ENCODE results near the gene AURKA. TPM values are rescaled to one million over a fixed set of nuclear protein-coding genes. Genes with fewer than 3 reads are reported as not detected.

Gene AURKA
- total RNA-seq, 2 donors from 2014 or later, result 0.41 TPM; not detected in 1

DNA sequence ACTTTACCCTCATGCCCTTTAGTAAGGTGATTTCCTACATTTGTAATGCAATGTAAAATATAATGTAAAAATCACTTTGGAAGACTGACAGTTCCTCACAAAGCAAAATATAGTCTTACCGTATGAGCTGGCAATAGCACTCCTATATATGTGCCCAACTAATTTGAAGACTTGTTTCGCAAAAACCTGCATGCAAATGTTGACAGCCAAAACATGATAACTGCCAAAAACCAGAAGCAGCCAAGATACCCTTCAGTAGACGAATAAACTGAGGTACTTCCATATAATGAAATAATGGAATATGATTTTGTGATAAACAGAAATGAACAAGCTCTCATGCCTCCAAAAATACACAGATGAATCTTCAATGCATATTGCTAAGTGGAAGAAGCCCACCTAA, 13.6 kb downstream of the AURKA start:
- H3K27me3 ChIP-seq (replicated peaks; ENCODE audit: insufficient read depth), result no peaks in the 10 kb centered on the region
- DNase-seq (ENCODE audit: low spot score) (no peak), ATAC-seq (ENCODE audit: insufficient number of reproducible peaks, low FRiP score, low read depth) (no peak)
- TF ChIP-seq, protein P1, sequence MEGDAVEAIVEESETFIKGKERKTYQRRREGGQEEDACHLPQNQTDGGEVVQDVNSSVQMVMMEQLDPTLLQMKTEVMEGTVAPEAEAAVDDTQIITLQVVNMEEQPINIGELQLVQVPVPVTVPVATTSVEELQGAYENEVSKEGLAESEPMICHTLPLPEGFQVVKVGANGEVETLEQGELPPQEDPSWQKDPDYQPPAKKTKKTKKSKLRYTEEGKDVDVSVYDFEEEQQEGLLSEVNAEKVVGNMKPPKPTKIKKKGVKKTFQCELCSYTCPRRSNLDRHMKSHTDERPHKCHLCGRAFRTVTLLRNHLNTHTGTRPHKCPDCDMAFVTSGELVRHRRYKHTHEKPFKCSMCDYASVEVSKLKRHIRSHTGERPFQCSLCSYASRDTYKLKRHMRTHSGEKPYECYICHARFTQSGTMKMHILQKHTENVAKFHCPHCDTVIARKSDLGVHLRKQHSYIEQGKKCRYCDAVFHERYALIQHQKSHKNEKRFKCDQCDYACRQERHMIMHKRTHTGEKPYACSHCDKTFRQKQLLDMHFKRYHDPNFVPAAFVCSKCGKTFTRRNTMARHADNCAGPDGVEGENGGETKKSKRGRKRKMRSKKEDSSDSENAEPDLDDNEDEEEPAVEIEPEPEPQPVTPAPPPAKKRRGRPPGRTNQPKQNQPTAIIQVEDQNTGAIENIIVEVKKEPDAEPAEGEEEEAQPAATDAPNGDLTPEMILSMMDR (IDR thresholded peaks at IDR 0.05), result no peak
- H3K4me3 ChIP-seq, result no peak overlapping the region
- H3K36me3 ChIP-seq, result no peaks in the 10 kb centered on the region
- no peak overlapping the region for H3K27ac ChIP-seq
- H3K9me3 ChIP-seq, result no peaks in the 10 kb centered on the region
- peaks cover 7 to 8% of the 10 kb centered on the region in 2 donors for H3K4me1 ChIP-seq (ENCODE audit: control insufficient read depth in 1 of 2, low read depth in 2 of 2)

DNA sequence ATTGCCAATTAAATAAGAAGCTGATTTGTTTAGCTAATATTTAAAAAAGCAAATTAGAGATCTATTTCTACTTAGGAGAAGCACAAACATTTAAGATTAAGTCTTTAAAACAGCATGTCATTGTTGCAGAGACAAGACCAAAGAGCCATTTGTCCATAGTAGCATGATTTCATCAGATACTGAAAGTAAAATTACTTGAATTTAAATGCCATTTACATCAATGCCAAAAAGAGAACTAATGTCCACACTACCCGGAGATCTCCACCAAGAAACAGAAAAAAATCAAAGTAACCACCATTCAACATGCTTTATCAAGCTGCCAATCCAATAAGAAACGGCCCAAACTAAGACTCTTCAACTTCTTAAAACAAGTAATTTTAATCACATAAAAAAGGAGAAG, 15.7 kb downstream of the AURKA start:
- no peaks in the 10 kb centered on the region for H3K27me3 ChIP-seq (replicated peaks; ENCODE audit: insufficient read depth)
- no peak for DNase-seq (ENCODE audit: low spot score)
- ATAC-seq (ENCODE audit: insufficient number of reproducible peaks, low FRiP score, low read depth), result no peak
- H3K4me3 ChIP-seq, result no peak overlapping the region
- H3K9me3 ChIP-seq, result no peaks in the 10 kb centered on the region
- H3K27ac ChIP-seq, result no peak overlapping the region
- TF ChIP-seq, protein P1 (IDR thresholded peaks at IDR 0.05), result no peak
- H3K4me1 ChIP-seq (ENCODE audit: control insufficient read depth in 1 of 2, low read depth in 2 of 2), result peaks cover 7 to 8% of the 10 kb centered on the region in 2 donors
- H3K36me3 ChIP-seq, result no peaks in the 10 kb centered on the region

DNA sequence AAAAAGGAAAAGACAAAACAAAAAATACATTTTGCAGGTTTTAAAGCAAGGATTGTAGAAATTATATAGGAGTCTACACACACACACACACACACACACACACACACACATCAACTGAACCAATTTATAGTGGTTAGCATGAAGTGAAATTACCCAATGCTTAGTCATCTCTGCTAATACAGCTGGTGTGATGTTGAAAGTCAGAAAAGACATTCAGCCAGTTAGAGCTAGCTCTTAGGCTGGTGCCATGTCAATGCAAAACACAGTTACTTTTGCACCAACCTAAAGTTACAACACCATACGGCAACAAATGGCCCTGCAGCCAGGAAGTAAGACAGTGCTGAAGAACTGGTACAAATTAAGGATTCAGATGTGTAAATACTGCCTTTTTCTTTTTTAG, 18.1 kb downstream of the AURKA start:
- H3K9me3 ChIP-seq, result no peaks in the 10 kb centered on the region
- no peaks in the 10 kb centered on the region for H3K27me3 ChIP-seq (replicated peaks; ENCODE audit: insufficient read depth)
- no peak overlapping the region for H3K27ac ChIP-seq
- DNase-seq (ENCODE audit: low spot score) (no peak), ATAC-seq (ENCODE audit: insufficient number of reproducible peaks, low FRiP score, low read depth) (no peak)
- peaks cover 2% of the 10 kb centered on the region for H3K36me3 ChIP-seq
- no peak overlapping the region for H3K4me3 ChIP-seq
- no peaks in the 10 kb centered on the region for H3K4me1 ChIP-seq (ENCODE audit: control insufficient read depth in 1 of 2, low read depth in 2 of 2)
- TF ChIP-seq, protein P1 (IDR thresholded peaks at IDR 0.05), result no peak

DNA sequence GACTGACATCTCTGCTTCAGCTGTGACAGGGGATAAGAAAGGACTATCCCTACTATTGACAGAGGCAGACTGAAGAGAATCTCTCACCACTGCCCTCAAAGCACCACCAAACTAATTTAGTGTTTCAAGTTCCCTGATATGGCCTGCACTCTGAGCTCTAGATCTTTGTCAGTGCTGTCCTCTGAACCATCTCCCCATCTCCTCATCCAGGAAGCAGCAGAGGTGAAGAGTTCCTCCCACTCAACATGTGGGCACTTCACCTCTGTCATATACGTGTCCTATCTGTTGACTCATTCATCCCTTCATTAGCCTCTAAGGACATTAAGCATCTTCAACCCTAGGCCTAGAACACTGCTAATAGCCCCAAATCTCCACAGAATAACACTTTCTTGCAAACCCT, 19.2 kb downstream of the AURKA start:
- Histone ChIP-seq H3K36me3 (peaks cover 2% of the 10 kb centered on the region), H3K4me1 (ENCODE audit: control insufficient read depth in 1 of 2, low read depth in 2 of 2) (no peaks in the 10 kb centered on the region), H3K9me3 (no peaks in the 10 kb centered on the region), H3K27ac (no peak overlapping the region), H3K4me3 (no peak overlapping the region), H3K27me3 (replicated peaks; ENCODE audit: insufficient read depth) (no peaks in the 10 kb centered on the region)
- TF ChIP-seq, protein P1 (IDR thresholded peaks at IDR 0.05), result no peak
- DNase-seq (ENCODE audit: low spot score), result no peak
- ATAC-seq (ENCODE audit: insufficient number of reproducible peaks, low FRiP score, low read depth), result no peak

DNA sequence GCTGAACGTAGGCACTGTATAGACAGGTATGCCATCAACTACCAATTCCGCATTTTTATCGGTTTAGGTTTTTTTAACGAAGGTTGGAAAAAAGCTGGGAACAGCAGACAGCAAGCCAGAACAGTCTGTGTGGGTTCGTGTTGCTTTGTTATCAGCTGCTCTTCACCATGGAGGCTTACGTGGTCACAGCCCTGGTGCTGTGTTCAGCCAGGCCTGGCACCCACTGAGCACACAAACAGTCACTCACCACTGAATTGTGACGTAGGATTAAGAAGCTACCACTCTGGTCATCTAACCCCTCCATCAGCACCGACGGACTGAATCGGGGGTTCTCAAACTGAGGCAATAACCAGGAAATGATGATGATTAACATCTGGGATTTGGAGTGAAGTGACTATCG, 20.0 kb downstream of the AURKA start:
- DNase-seq (ENCODE audit: low spot score), result no peak
- no peak for ATAC-seq (ENCODE audit: insufficient number of reproducible peaks, low FRiP score, low read depth)
- Histone ChIP-seq H3K4me1 (ENCODE audit: control insufficient read depth in 1 of 2, low read depth in 2 of 2) (no peaks in the 10 kb centered on the region), H3K27me3 (replicated peaks; ENCODE audit: insufficient read depth) (no peaks in the 10 kb centered on the region), H3K4me3 (no peak overlapping the region), H3K9me3 (no peaks in the 10 kb centered on the region), H3K36me3 (peaks cover 7% of the 10 kb centered on the region), H3K27ac (no peak overlapping the region)
- TF ChIP-seq, protein P1 (IDR thresholded peaks at IDR 0.05), result no peak
